Naive B cell (primary cell): Measurements from ENCODE around the gene EGFL8. TPM values are rescaled to one million over a fixed set of nuclear protein-coding genes. Genes with fewer than 3 reads are reported as not detected.
A peak's percentile ranks its signal among the peaks of the same experiment; 100 is the strongest.
"Not testable (repeated sequence)": the region's sequence is repeated elsewhere in the genome, so short reads cannot be mapped to it uniquely, and the experiment has no call there.

ENCODE experiments used
- ATAC-seq, 2 donors: fragments of 150-1000 bp; cut with Tn5 transposase; 2 replicates each; pipeline ENCODE4 v1.10.0; 2021; ENCODE audit warnings: low read depth in 2 of 2, mild to moderate bottlenecking in 2 of 2, moderate library complexity in 2 of 2
- DNase-seq: peaks from one replicate; pipeline ENCODE4 v3.0.0; 2022
- H3K27ac Mint-ChIP-seq, 6 donors: one replicate each; pipeline ENCODE4 v1.8.0; 2020 to 2022; ENCODE audit warnings: mild to moderate bottlenecking in 6 of 6, mixed read lengths in 6 of 6, moderate library complexity in 5 of 6, inconsistent platforms in 2 of 6
- H3K27me3 Mint-ChIP-seq, 3 donors: one replicate each; pipeline ENCODE4 v1.8.0; 2021 to 2022; ENCODE audit warnings: mixed read lengths in 3 of 3, mild to moderate bottlenecking in 1 of 3
- H3K36me3 Mint-ChIP-seq, 2 donors: one replicate each; pipeline ENCODE4 v1.8.0; 2020 to 2022; ENCODE audit warnings: mixed read lengths in 2 of 2, inconsistent platforms in 1 of 2, mild to moderate bottlenecking in 1 of 2
- H3K4me1 Mint-ChIP-seq, 3 donors: one replicate each; pipeline ENCODE4 v1.8.0; 2020 to 2022; ENCODE audit warnings: mixed read lengths in 3 of 3, inconsistent platforms in 1 of 3, mild to moderate bottlenecking in 1 of 3, moderate library complexity in 1 of 3
- H3K4me3 Mint-ChIP-seq, 8 donors: one replicate each; pipeline ENCODE4 v1.8.0; 2020 to 2022; ENCODE audit warnings: mild to moderate bottlenecking in 8 of 8, mixed read lengths in 8 of 8, moderate library complexity in 8 of 8, inconsistent platforms in 2 of 8
- H3K9me3 Mint-ChIP-seq, 7 donors: one replicate each; pipeline ENCODE4 v1.8.0; 2020 to 2022; ENCODE audit warnings: mixed read lengths in 7 of 7, mild to moderate bottlenecking in 5 of 7, inconsistent platforms in 2 of 7, moderate library complexity in 1 of 7
- polyA plus RNA-seq, 6 donors: library from polyadenylated mRNA; unstranded; fragments of 300-500 nt; fragmentation: Illumina TruSeq; gene quantifications; one replicate each; pipeline ENCODE4 v1.2.3, GENCODE V29; 2021; ENCODE audit warnings: low read depth in 6 of 6

EGFL8 gene
- polyA plus RNA-seq, 6 donors from 2014 or later = not detected

- H3K27ac Mint-ChIP-seq = peak overlapping the region in 2 of 6 donors; percentile 31 to 60
- no peaks in the 10 kb centered on the region for H3K9me3 Mint-ChIP-seq
- no peak for ATAC-seq
- H3K4me1 Mint-ChIP-seq = peaks cover 48 to 58% (median 58%) of the 10 kb centered on the region in 3 donors
- peaks cover 16 to 35% of the 10 kb centered on the region in 2 donors for H3K36me3 Mint-ChIP-seq
- no peak for DNase-seq
- H3K27me3 Mint-ChIP-seq = no peaks in the 10 kb centered on the region
- H3K4me3 Mint-ChIP-seq = peak overlapping the region in 1 of 8 donors; percentile 54
Observed at GRCh38 chr6:32183483-32184083, 19.2 kb downstream of the EGFL8 start.

DNA sequence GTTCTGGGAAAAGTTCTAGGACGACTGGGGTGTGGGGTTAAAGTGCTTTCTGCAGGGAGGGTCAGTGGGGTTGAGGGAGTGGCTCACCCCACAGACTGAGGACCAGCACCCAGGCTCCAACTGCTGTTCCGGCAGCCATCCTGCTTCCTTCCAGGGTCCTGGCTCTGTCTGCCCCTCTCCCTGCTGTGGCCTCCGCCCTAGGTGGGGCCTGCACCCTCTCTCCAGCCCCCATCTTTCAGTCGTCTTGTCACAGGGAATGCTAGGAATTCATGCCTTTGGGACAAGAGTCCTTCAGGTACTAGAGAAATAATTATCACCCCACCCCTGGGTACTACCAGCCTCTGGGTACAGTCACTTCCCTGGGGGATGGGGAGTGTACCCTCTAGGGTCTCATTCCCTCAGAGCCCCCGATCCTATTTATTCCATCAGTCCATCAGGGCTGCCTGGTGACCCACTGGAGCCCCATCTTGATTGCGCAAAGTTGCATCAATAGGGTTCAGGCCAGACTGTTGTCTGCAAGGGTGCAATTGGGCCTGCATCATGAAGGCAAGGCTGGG is 19.8 kb downstream of the EGFL8 start, which contains the start of gene AGER:
Gene AGER (minus strand): TSS at position 170 of the 557 bp plus-strand sequence. CDS start 31 bp downstream, at position 139.
- Mint-ChIP-seq H3K27me3 (no peaks in the 10 kb centered on the region), H3K4me1 (peaks cover 48 to 58% (median 58%) of the 10 kb centered on the region in 3 donors), H3K27ac (peak within 1 kb of the TSS in 3 of 6 donors; percentile 31 to 82 (median 60)), H3K9me3 (no peaks in the 10 kb centered on the region), H3K4me3 (peak within 1 kb of the TSS in 2 of 8 donors; percentile 15 to 54), H3K36me3 (peaks cover 16 to 35% of the 10 kb centered on the region in 2 donors)
- DNase-seq (no peak), ATAC-seq (no peak)

DNA sequence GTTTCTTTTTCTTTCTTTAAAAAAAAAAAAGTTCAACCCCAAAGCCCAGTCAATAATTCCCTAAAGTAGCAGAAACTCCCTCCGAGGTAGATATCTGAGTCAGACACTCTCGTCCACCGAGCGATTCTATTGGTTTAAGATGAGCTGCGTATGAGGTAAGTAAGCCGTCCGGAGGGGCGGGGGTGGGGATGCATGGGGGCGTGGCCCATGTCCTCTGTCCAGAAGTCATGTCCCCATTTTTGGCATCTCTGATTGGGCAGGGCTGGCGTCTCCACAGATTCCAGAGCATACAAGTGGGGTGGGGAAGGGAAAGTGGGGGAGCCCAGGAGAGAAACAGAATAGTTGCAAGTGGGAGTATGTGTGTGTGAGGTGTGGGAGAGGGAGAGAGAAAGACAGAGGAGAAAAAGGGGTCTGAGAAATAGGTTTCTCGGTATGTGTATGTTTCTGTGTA is 21.3 kb downstream of the EGFL8 start:
- not testable (repeated sequence) for ATAC-seq
- peaks cover 16 to 28% of the 10 kb centered on the region in 2 donors for H3K36me3 Mint-ChIP-seq
- H3K4me3 Mint-ChIP-seq = peak overlapping the region in 4 of 8 donors; percentile 41 to 97 (median 66)

DNA sequence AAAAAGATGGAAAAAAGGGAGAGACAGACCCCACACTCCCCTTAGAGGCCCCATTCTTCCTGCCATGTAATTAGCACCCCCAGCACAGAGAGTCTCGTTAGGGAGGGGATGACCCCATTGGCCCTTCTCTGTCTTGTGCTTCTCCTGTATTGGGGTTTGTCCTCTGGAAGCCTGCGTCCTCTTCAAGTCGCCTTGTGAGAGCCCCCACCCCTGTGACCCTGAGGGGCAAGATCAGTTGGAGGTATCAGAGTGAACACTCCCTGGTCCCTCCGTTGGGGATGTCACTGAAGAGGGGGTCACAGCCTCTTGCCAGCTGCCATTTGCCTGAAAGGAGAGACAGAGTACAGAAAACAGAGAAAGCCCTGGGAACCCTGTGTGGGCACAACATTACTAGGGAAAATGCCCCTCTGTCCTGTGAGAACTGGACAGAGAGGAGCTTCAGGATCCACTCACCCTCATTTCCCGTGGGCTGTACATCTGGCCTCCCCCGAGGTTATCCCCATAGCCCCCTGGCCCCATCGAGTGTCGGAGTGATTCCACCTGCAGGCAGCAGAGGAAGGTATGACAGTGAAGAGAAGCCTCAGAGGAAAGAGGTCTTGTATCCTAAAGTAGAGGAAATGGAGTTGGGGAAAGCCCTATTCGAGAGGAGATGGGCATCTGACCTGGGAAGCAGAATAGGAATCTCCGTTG is 21.9 kb downstream of the EGFL8 start:
- Mint-ChIP-seq H3K27ac (peak overlapping the region in 5 of 6 donors; percentile 79 to 95 (median 87)), H3K4me1 (peaks cover 45 to 54% (median 52%) of the 10 kb centered on the region in 3 donors), H3K4me3 (peak overlapping the region; percentile 59 to 97 (median 75)), H3K36me3 (peaks cover 16 to 27% of the 10 kb centered on the region in 2 donors)
- not testable (repeated sequence) for ATAC-seq, H3K9me3 Mint-ChIP-seq, H3K27me3 Mint-ChIP-seq, DNase-seq

More for the DNA sequence above, 21.3 kb downstream of the EGFL8 start:
- H3K27me3 Mint-ChIP-seq, H3K9me3 Mint-ChIP-seq, DNase-seq: not testable (repeated sequence)
- Mint-ChIP-seq H3K4me1 (peaks cover 45 to 55% (median 52%) of the 10 kb centered on the region in 3 donors), H3K27ac (peak overlapping the region in 3 of 6 donors; percentile 18 to 79 (median 24))

DNA sequence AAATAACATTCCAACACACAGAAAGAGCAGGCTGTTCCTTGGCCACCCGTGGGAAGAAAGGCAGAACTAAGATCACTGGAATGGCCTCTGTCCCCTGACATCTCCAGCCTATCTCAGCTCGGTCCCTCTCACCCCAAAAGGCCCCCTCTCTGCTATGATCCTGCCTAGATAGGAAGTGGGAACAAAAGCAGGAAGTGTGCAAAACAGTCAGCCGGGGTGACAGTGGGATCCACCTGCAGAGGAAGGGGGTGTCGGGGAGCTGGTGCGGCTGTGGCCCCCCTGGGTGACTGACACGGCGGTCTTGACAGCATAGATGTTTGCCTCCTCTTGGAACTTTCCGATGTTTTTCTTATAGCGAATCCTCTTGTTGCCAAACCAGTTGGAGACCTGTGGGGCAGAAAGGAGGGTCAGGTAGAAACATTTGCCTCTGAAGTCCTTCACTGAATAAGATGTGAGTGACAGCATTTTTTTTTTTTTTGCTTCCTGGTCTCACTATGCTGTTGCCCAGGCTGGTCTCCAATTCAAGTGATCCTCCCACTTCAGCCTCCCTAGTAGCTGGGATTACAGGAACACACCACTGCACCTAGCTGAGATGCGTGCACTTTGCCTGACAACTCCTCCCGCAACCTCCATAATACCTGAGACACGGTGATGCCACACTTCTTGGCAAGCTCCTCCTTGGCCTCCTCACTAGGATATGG is 22.8 kb downstream of the EGFL8 start:
- H3K36me3 Mint-ChIP-seq = peaks cover 16 to 35% of the 10 kb centered on the region in 2 donors
- peak overlapping the region; percentile 65 to 97 (median 78) for H3K4me3 Mint-ChIP-seq
- no peaks in the 10 kb centered on the region for H3K27me3 Mint-ChIP-seq
- H3K9me3 Mint-ChIP-seq = no peaks in the 10 kb centered on the region
- DNase-seq = no peak
- H3K4me1 Mint-ChIP-seq = peaks cover 52 to 58% (median 55%) of the 10 kb centered on the region in 3 donors
- H3K27ac Mint-ChIP-seq = peak overlapping the region; percentile 79 to 95 (median 91)
- ATAC-seq = no peak

DNA sequence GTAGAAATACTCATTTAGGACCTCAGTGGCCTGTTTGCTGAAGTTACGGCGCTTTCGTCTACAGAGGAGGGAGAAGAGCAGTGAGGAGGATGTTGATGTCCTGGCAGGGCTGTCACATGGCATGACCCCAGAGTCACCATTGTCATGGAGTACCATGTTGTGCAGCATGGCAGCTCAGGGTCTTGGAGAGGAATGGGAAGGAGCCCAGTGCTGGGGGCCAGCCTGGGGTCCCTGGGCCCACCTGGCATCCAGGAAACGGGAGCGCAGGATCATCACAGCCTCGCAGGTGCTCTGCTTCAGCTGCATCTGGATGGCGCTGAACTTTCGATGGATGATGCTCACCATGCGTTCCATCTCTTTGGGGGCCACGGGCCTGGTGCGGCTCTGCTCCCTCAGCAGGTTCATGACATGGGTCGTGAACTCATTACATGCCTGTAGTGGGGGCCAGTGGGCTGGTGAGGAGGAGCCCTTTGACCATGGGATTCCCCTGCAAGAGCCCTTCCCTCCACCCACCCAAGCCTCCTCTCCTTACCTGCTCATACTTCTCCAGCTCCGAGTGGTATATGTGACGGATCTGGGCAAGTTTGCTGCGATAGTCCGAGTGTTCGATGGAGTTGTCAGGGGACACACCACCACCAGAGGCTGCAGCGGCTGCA is 23.5 kb downstream of the EGFL8 start:
- not testable (repeated sequence) for ATAC-seq, DNase-seq, H3K9me3 Mint-ChIP-seq, H3K27me3 Mint-ChIP-seq
- H3K4me3 Mint-ChIP-seq = peak overlapping the region; percentile 65 to 99 (median 94)
- H3K36me3 Mint-ChIP-seq = peaks cover 16 to 41% of the 10 kb centered on the region in 2 donors
- H3K27ac Mint-ChIP-seq = peak overlapping the region in 5 of 6 donors; percentile 32 to 100 (median 93)
- peaks cover 56 to 63% (median 59%) of the 10 kb centered on the region in 3 donors for H3K4me1 Mint-ChIP-seq

DNA sequence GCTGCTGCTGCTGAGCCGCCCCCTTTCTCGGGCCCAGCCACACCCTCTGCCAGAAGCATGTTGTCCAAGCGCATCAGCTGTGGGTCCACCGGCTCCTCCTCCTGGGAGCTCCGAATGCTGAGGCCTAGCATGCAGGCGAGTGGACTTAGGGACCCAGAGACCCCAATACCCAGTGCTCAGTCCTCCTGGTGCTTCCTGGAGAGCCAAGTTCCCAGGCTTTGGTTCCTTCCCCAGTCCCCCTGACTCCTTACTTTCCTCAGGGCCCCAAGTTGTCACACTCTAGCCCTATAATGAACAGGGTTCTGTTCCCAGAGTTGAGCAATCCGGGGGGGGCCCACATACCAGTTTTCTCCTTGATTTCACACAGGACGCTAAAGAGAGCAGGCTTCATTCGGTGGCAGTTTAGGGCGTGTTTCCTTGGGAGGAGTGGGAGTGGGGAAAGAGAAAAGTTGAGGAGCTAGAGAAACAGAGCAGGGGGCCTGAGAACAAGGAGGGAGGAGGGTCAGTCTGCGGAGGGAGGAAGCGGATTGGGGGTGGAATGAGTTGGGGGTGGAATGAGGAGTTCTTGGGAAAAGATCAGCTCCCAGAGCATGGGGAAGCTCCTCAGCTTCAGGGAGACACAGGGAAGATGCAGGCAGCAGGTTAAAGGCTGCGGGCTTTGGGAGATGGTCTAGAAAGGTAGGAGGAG is 24.1 kb downstream of the EGFL8 start:
- no peaks in the 10 kb centered on the region for H3K27me3 Mint-ChIP-seq
- peak overlapping the region; percentile 90 to 99 (median 94) for H3K4me3 Mint-ChIP-seq
- peaks cover 16 to 41% of the 10 kb centered on the region in 2 donors for H3K36me3 Mint-ChIP-seq
- DNase-seq = no peak
- H3K9me3 Mint-ChIP-seq = no peaks in the 10 kb centered on the region
- ATAC-seq = no peak
- peak overlapping the region; percentile 80 to 100 (median 95) for H3K27ac Mint-ChIP-seq
- peaks cover 61 to 70% (median 65%) of the 10 kb centered on the region in 3 donors for H3K4me1 Mint-ChIP-seq

GRCh38 chr6:32189069-32189741 is 24.8 kb downstream of the EGFL8 start:
- Mint-ChIP-seq H3K36me3 (peaks cover 16 to 41% of the 10 kb centered on the region in 2 donors), H3K27ac (peak overlapping the region; percentile 81 to 100 (median 95)), H3K4me3 (peak overlapping the region; percentile 90 to 99 (median 94)), H3K4me1 (peaks cover 68 to 74% (median 72%) of the 10 kb centered on the region in 3 donors), H3K27me3 (no peaks in the 10 kb centered on the region), H3K9me3 (no peaks in the 10 kb centered on the region)
- DNase-seq (no peak), ATAC-seq (no peak)

- Mint-ChIP-seq H3K36me3 (peaks cover 16 to 41% of the 10 kb centered on the region in 2 donors), H3K4me1 (peaks cover 71 to 77% (median 76%) of the 10 kb centered on the region in 3 donors), H3K9me3 (no peaks in the 10 kb centered on the region), H3K27me3 (no peaks in the 10 kb centered on the region), H3K4me3 (peak overlapping the region; percentile 94 to 99 (median 97)), H3K27ac (peak overlapping the region in 4 of 6 donors; percentile 81 to 100 (median 94))
- DNase-seq (no peak), ATAC-seq (no peak)
Observed at GRCh38 chr6:32189742-32190053, 25.3 kb downstream of the EGFL8 start.

DNA sequence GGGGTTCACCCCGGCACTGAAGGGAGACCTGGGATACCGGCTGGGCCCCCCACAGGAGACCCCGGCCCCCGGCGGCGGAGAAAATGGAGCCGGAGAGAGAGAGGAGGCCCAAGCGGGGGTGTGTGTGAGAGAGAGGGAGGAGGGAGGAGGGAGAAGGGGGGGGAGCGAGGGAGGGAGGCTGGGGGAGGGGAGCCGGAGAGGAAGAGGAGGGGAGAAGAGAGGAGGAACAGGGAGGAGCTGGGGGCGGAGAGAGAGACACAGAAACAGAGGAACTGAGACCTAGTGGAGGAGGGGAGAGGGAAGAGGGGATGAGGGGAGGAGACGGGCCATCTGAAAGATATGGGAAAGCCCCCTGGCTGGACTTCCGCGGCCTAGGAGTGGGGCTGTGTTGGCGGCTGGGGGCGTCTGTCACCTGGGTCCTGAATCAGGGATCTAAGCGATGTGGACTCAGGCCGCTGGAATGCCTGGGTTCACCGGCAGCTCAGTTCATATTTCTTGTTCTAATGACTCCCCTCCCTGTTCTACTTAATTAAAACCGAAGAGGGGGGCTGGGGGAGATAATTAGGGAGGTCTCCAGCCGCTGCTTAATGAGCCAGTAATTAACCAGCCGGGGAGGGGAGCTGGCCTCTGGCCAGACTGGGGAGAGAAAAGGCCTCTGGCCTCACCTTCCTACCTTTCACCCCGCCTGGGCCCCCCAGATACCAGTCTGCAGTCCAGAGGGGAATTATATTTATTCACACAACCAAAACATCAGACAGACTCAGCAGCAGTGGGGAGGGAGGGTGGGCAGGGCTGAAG is 25.9 kb downstream of the EGFL8 start, which contains the start of gene PBX2:
Gene PBX2 (minus strand): TSS at position 149 of the 798 bp plus-strand sequence. CDS start 287 bp downstream, outside the sequence.
- H3K4me1 Mint-ChIP-seq = peaks cover 76 to 83% (median 82%) of the 10 kb centered on the region in 3 donors
- H3K27ac Mint-ChIP-seq = peak within 1 kb of the TSS; percentile 98 to 100 (median 99)
- peak within 1 kb of the TSS; percentile 94 to 99 (median 98) for H3K4me3 Mint-ChIP-seq
- peak; percentile 88 for DNase-seq
- no peaks in the 10 kb centered on the region for H3K9me3 Mint-ChIP-seq
- peak; percentile 83 for ATAC-seq
- peaks cover 16 to 41% of the 10 kb centered on the region in 2 donors for H3K36me3 Mint-ChIP-seq
- no peaks in the 10 kb centered on the region for H3K27me3 Mint-ChIP-seq
